Activated naive CD8-positive, alpha-beta T cell treated with anti-CD3 and anti-CD28 coated beads, Interleukin-2, amount 50 U/mL, for 24 hours (primary cell): Measurements from ENCODE around the gene TGM2.

Source experiments
- ATAC-seq: fragments of 150-1000 bp; cut with Tn5 transposase; one replicate; pipeline ENCODE4 v1.10.0; 2021
- DNase-seq: peaks from one replicate; pipeline ENCODE4 v3.0.0; 2021
- H3K27ac Mint-ChIP-seq: one replicate; pipeline ENCODE4 v1.8.0; 2021; ENCODE audit warnings: mild to moderate bottlenecking, mixed read lengths
- H3K27me3 Mint-ChIP-seq: one replicate; pipeline ENCODE4 v1.8.0; 2021; ENCODE audit warnings: mixed read lengths
- H3K36me3 Mint-ChIP-seq: one replicate; pipeline ENCODE4 v1.8.0; 2021; ENCODE audit warnings: low read depth, mixed read lengths
- H3K4me1 Mint-ChIP-seq: one replicate; pipeline ENCODE4 v1.8.0; 2021; ENCODE audit warnings: mixed read lengths
- H3K4me3 Mint-ChIP-seq: one replicate; pipeline ENCODE4 v1.8.0; 2021; ENCODE audit warnings: mild to moderate bottlenecking, moderate library complexity, mixed read lengths
- H3K9me3 Mint-ChIP-seq: one replicate; pipeline ENCODE4 v1.8.0; 2021; ENCODE audit warnings: mixed read lengths

The TGM2 gene

DNA sequence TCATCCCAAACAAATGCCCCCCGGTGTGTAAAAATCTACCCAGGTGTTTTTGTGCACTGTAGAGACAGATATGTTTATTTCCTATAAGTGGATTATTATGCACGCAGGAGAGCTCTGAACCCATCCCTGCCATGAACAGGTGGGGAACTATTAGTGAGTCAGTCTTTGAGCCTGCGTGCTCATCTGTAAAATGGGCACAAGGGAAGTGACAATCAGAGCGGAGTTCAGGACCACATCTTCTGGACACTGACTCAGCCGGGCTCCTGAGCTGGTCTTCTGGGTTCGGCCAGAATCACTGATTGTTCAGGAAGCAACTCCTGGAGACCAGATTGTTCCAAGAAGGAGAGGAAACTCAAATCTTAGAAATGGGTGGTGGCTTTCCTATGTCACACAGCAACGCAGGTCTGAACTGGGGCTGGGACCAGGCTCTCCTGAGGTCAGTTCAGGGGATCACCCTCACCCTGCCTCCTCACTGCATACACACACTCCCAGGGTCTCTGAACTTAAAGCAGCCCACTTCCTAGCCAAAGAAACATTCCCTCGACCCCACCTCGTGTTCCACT, 27.3 kb upstream of the TGM2 start:
- H3K4me3 Mint-ChIP-seq, result no peak overlapping the region
- H3K36me3 Mint-ChIP-seq, result no peaks in the 10 kb centered on the region
- ATAC-seq (no peak), DNase-seq (no peak)
- peaks cover 6% of the 10 kb centered on the region for H3K9me3 Mint-ChIP-seq
- no peak overlapping the region for H3K27ac Mint-ChIP-seq
- H3K27me3 Mint-ChIP-seq, result peaks cover 8% of the 10 kb centered on the region
- H3K4me1 Mint-ChIP-seq, result no peaks in the 10 kb centered on the region

DNA sequence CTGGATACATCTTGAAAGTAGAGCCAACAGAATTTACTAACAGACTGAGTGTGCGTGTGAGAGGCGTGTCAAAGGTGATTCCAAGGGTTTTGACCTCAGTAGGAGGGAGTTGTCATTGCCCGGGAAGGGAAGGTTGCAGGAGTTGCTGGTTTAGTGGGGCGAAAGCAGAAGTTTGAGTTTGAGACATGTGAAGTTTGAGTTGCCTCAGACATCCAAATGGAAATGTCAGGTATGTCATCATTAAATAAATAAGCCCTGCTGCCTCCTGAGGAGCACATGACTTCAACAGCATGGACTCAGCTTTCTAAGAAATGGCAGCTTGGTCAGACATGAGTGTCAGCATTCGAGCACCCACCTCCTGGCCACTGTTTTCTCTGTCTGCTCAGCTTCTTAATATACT, 26.6 kb upstream of the TGM2 start:
- Mint-ChIP-seq H3K36me3 (no peaks in the 10 kb centered on the region), H3K27ac (no peak overlapping the region), H3K4me3 (no peak overlapping the region), H3K4me1 (no peaks in the 10 kb centered on the region), H3K27me3 (peaks cover 8% of the 10 kb centered on the region), H3K9me3 (peaks cover 6% of the 10 kb centered on the region)
- no peak for ATAC-seq
- DNase-seq, result no peak

DNA sequence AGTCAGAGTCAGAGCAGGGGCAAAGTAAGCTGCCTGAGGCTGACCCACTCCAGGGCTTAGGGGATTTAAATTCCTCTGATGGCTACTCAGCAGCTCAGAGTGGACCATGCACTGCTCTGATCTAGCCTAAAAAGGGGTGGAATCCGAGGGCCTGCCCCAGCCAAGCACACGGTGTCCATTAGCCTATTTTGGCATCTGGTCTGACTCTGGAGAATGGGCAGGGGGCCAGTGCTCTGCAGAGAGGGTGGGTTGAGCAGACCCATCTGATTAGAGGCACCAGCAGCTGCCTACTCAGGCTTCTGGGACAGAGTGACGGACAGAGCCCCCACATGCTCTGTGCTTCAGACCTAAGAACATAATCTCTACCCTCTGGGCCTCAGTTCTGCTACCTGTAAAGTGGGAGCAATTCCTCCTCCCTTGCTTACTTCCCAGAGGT, 25.9 kb upstream of the TGM2 start:
- no peak for DNase-seq
- Mint-ChIP-seq H3K4me3 (no peak overlapping the region), H3K4me1 (no peaks in the 10 kb centered on the region), H3K36me3 (no peaks in the 10 kb centered on the region), H3K27ac (no peak overlapping the region), H3K27me3 (peaks cover 6% of the 10 kb centered on the region), H3K9me3 (peaks cover 6% of the 10 kb centered on the region)
- no peak for ATAC-seq

DNA sequence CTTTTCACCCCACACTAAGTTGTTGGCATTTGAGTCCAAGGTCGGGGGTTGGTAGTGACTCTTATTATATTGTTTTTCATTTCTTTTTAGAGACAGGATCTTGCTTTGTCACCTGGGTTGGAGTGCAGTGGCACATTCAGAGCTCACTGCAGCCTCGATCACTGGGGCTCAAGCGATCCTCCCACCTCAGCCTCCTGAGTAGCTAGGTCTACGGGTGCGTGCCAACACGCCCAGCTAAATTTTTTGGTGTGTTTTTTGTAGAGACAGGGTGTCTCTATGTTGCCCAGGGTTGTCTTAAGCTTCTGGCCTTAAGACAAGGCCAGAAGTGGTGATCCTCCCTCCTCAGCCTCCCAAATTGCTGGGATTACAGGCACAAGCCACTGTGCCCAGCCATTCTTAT, 25.1 kb upstream of the TGM2 start:
- Mint-ChIP-seq H3K4me3 (no peak overlapping the region), H3K27ac (no peak overlapping the region), H3K9me3 (peaks cover 6% of the 10 kb centered on the region), H3K4me1 (no peaks in the 10 kb centered on the region), H3K27me3 (peaks cover 5% of the 10 kb centered on the region), H3K36me3 (no peaks in the 10 kb centered on the region)
- no peak for ATAC-seq
- DNase-seq, result no peak

DNA sequence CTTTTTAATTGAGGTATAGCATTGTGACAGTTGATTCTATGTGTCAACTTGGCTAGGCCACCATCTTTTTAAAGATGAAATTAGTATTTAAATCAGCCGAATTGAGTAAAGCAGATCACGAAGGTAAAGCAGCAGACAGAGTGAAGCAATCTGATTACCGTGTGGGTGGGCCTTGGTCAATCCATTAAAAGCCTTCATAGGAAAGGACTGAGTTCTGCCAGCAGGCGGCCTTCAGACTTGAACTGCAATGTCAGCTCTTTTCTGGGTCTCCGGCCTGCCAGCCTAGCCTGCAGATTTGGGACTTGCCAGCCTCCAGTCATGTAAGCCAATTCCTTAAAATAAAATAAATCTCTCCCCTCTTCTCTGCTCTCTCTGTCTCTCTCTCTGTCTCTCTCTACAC, 22.4 kb upstream of the TGM2 start:
- H3K4me1 Mint-ChIP-seq, result no peaks in the 10 kb centered on the region
- no peak for DNase-seq
- no peaks in the 10 kb centered on the region for H3K36me3 Mint-ChIP-seq
- no peak overlapping the region for H3K27ac Mint-ChIP-seq
- H3K27me3 Mint-ChIP-seq, result peaks cover 13% of the 10 kb centered on the region
- H3K9me3 Mint-ChIP-seq, result no peaks in the 10 kb centered on the region
- ATAC-seq, result no peak
- no peak overlapping the region for H3K4me3 Mint-ChIP-seq

DNA sequence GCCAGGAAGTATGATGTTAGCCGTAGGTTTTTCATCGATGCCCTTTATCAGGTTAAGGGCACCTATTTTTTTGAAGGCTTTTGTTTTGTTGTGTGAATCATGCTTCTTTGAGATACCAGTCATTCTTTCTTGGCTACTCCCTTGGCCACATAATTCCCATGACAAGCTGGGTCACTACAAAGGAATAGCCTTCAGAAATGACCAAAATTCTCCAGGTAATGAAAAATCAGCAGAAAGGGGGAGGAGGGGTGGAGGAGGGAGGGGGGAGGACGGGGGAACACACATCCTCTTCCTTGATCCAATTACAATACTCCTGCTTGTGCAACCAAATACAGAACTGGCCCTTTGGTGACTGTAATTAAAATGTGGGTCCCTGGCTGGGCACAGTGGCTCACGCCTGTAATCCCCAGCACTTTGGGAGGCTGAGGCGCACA, 21.7 kb upstream of the TGM2 start:
- no peaks in the 10 kb centered on the region for H3K4me1 Mint-ChIP-seq
- peaks cover 14% of the 10 kb centered on the region for H3K27me3 Mint-ChIP-seq
- H3K27ac Mint-ChIP-seq, result no peak overlapping the region
- DNase-seq, result no peak
- no peak overlapping the region for H3K4me3 Mint-ChIP-seq
- no peak for ATAC-seq
- no peaks in the 10 kb centered on the region for H3K9me3 Mint-ChIP-seq
- H3K36me3 Mint-ChIP-seq, result no peaks in the 10 kb centered on the region

DNA sequence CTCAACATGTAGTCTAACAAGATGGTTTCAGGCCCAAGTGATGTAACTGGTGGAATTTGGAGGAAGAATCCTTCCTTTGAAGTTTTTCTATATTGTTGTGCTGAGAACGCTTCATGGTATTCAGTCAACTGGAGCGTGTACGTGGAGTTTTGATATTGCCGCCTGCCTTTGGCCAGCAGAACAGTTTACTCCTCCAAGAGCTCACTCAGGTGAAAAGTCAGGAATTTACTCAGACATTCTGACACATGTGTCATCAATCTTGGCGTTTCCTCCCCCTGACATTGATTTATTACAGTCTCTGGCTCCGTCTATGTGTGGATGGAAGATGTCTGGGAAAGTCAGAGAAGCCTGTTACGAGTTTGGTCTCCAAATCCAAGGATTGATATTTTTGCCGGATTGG, 19.0 kb upstream of the TGM2 start:
- DNase-seq, result no peak
- Mint-ChIP-seq H3K4me3 (no peak overlapping the region), H3K27me3 (peaks cover 12% of the 10 kb centered on the region), H3K4me1 (no peaks in the 10 kb centered on the region), H3K36me3 (no peaks in the 10 kb centered on the region), H3K27ac (no peak overlapping the region), H3K9me3 (no peaks in the 10 kb centered on the region)
- ATAC-seq, result no peak

DNA sequence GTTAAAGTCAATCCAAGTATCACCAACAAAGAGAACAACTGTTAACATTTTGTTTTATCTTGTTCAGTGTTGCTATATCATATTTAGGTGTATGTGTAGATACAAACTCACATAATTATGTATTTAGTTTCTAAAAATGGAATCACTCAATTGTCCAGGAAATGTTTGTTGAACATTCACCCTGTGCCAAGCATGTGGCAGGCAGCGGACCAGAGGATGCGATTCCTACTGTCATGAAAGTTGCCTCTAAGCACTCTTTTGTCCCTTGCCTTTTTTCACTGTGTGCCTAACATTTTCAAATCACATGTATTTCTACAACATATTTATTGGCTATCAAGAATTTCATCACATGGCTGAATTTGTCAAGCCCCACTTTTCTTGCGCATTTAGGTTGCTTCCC, 16.9 kb upstream of the TGM2 start:
- no peak for ATAC-seq
- no peak overlapping the region for H3K27ac Mint-ChIP-seq
- H3K9me3 Mint-ChIP-seq, result no peaks in the 10 kb centered on the region
- H3K27me3 Mint-ChIP-seq, result peaks cover 23% of the 10 kb centered on the region
- no peak overlapping the region for H3K4me3 Mint-ChIP-seq
- H3K36me3 Mint-ChIP-seq, result no peaks in the 10 kb centered on the region
- DNase-seq, result no peak
- no peaks in the 10 kb centered on the region for H3K4me1 Mint-ChIP-seq

DNA sequence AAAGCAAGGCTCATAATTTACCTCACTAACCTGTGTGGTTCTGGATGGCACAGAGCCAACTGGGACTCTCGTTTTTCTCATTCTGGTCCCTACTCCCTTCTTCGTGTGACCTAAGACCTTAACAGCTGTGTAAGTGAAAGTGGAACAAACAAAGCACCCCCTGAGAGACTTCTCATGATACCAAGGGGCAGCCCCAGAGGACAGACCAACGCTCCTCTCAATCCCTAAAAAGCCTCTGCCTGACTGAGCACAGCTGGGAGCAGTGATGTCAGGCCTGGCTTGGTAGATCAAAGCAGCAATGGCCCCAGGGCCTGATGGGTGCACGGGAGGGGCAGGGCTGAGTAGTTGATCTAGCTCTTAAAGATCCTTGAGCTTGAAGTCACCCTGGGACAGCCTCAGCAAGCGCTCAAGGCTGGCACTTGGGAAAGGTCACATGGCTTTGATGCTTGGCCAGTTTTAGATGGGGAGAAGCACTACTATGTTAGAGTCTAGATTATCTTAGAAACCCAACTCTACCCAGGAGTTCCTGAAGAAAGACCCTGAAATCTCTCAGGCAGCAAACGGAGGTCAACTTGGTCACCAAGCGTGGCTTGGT, 16.2 kb upstream of the TGM2 start:
- ATAC-seq (no peak), DNase-seq (no peak)
- H3K9me3 Mint-ChIP-seq, result no peaks in the 10 kb centered on the region
- H3K27me3 Mint-ChIP-seq, result peaks cover 24% of the 10 kb centered on the region
- no peak overlapping the region for H3K27ac Mint-ChIP-seq
- no peaks in the 10 kb centered on the region for H3K4me1 Mint-ChIP-seq
- no peak overlapping the region for H3K4me3 Mint-ChIP-seq
- H3K36me3 Mint-ChIP-seq, result no peaks in the 10 kb centered on the region

DNA sequence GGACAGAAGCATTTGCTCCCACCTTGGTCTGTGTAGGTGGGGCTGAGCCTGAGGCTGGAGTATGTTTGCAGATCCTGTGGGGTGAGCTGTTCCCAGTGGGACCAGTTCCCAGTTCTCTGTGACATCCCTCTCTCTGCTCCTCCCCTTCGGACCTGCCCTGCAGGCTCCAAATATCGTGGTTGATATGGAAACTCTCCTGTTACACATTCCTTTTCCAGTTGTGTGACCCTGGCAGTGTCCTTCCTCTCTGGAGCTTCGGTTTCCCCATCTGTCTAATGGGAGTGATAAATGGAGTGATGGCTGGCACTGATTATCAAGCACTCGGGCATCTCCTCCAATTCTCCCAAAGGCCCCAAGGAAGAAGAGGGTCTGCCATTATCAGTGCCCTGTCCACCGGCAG, 15.7 kb upstream of the TGM2 start:
- DNase-seq, result no peak
- Mint-ChIP-seq H3K27ac (no peak overlapping the region), H3K9me3 (no peaks in the 10 kb centered on the region), H3K27me3 (peaks cover 24% of the 10 kb centered on the region), H3K4me3 (no peak overlapping the region), H3K4me1 (no peaks in the 10 kb centered on the region), H3K36me3 (no peaks in the 10 kb centered on the region)
- ATAC-seq, result no peak

DNA sequence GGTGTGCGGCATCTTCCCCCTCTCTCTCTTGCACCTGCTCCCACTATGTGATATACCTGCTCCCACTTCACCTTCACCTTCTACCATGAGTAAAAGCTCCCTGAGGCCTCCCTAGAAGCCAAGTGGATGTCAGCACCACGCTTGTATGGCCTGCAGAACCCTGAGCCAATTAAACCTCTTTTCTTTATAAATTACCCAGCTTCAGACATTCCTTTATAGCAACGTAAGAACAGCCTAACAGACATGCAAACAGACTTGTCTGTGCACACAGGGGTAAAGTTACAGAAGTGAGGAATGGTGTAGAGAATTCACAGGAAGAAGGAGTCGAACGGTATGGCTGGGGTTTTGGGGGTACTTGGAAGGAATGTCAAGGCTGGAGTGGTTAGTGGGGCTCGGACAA, 14.8 kb upstream of the TGM2 start:
- Mint-ChIP-seq H3K27me3 (peaks cover 22% of the 10 kb centered on the region), H3K27ac (no peak overlapping the region), H3K4me3 (no peak overlapping the region), H3K4me1 (no peaks in the 10 kb centered on the region), H3K36me3 (no peaks in the 10 kb centered on the region), H3K9me3 (no peaks in the 10 kb centered on the region)
- no peak for ATAC-seq
- DNase-seq, result no peak

DNA sequence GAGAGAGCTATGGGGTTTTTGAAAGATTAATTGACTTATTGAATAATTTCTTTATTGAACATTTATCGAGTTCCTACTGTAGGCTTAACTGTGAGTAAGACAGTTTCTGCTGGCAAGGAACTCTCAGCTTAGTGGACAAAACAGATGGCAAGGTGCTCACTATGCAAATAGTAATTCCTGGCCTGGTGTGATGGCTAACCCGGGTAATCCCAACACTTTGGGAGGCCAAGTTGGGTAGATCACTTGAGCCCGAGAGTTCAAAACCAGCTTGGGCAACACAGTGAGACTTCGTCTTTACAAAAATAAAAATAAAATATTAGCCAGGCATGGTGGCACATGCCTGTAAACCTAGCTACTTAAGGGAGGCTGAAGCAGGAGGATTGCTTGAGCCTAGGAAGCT, 13.5 kb upstream of the TGM2 start:
- H3K4me3 Mint-ChIP-seq, result no peak overlapping the region
- ATAC-seq (no peak), DNase-seq (no peak)
- no peaks in the 10 kb centered on the region for H3K36me3 Mint-ChIP-seq
- H3K27ac Mint-ChIP-seq, result no peak overlapping the region
- H3K9me3 Mint-ChIP-seq, result no peaks in the 10 kb centered on the region
- H3K27me3 Mint-ChIP-seq, result peaks cover 19% of the 10 kb centered on the region
- H3K4me1 Mint-ChIP-seq, result no peaks in the 10 kb centered on the region

DNA sequence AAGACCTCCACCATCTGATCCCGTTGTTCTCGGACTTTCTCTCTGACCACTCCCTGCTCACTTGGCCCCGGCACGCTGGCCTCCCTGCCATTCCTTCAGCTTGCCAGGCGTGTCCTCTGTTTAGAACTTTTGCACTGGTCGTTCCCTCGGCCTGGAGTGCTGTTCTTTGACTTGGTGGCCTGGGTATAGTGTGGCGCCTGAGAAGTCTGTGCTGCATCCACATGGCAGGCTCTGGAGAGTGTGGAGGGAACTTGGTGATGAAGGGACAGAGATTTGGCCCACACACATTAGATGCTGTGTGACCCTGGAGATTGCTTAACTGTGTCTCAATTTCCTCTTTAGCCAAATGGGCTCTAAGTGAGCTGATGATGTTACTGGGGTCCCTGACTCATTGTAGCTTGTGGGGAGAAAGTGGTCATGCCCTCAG, 13.0 kb upstream of the TGM2 start:
- H3K27me3 Mint-ChIP-seq, result peaks cover 20% of the 10 kb centered on the region

DNA sequence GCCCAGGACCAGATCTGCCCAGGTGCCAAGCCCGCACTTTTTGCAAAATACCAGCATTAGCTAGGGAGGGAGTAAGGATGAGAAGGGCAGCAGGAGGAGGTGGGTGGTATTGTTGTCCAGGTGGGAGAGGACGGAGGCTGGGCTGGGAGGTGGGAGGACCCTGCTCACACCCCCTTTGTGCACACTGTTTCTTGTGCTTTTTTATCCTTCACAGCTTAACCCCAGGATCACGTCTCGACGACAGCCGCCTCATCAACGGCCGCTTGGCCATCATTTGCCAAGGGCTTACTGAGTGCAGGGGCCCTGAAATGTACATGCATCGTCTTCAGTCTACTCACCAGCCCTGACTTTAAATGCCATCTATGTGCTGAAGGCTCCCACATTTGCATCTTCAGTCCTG, 12.1 kb upstream of the TGM2 start:
- Mint-ChIP-seq H3K27me3 (peaks cover 21% of the 10 kb centered on the region), H3K9me3 (no peaks in the 10 kb centered on the region), H3K36me3 (no peaks in the 10 kb centered on the region), H3K4me1 (no peaks in the 10 kb centered on the region), H3K27ac (no peak overlapping the region), H3K4me3 (no peak overlapping the region)
- no peak for DNase-seq
- ATAC-seq, result no peak

More for the DNA sequence above, 13.0 kb upstream of the TGM2 start:
- Mint-ChIP-seq H3K9me3 (no peaks in the 10 kb centered on the region), H3K4me3 (no peak overlapping the region), H3K4me1 (no peaks in the 10 kb centered on the region), H3K36me3 (no peaks in the 10 kb centered on the region), H3K27ac (no peak overlapping the region)
- ATAC-seq, result no peak
- no peak for DNase-seq

DNA sequence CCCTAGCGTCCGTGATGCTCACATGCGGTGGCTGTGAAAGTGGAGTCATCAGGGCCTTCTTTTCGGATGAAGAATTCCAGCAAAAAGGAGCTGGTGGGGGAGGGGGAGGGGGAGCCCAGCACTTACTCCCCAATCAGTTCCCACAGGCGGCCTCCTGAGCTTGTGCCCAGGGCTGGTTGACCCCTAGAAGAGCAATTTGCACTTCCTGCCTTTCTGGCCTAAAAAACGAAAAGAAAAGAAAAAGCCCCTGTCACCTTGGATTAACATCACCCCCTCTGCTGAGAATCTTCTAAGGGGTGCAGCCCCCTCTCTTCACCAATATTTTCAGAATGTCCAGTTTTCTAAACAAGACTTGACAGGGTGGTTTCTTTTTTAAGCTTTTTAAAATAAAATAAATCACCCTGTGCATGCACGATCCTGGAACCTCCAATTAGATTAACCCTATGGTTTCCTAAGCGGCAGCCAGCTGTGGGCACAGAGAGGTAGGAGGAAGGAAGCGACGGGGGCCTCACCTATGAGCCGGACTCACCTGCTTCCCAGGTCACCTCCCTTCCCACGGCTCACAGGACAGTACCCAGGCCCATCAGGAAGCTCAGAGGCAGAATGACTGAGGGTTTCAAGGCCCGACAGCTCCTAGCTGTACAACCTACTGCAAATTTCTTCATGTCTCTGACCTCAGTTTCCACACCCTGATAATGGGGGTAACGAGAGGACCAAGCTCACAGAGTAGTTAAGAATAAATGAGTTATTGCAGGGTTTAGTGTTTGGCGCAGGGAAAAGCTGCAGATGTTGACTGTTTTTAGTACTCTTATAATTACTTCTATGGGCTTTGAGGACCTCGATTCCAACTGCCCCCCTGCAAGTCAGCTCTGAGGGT, 10.5 kb upstream of the TGM2 start:
- no peaks in the 10 kb centered on the region for H3K36me3 Mint-ChIP-seq
- no peak for DNase-seq
- no peaks in the 10 kb centered on the region for H3K4me1 Mint-ChIP-seq
- ATAC-seq, result no peak
- peaks cover 25% of the 10 kb centered on the region for H3K27me3 Mint-ChIP-seq
- H3K9me3 Mint-ChIP-seq, result no peaks in the 10 kb centered on the region
- no peak overlapping the region for H3K27ac Mint-ChIP-seq
- no peak overlapping the region for H3K4me3 Mint-ChIP-seq
